Measurements from ENCODE around the gene MXD4.

The MXD4 gene

GRCh38 chr4:2264481-2265041 lies 2.7 kb upstream of the MXD4 start:
- in situ Hi-C loops (cut with MboI; ENCODE audit: low sequenced_read_pairs) = no loop called here

GRCh38 chr4:2263926-2264321 lies 2.0 kb upstream of the MXD4 start:
- in situ Hi-C loops (cut with MboI; ENCODE audit: low sequenced_read_pairs) = no loop called here

- in situ Hi-C loops (cut with MboI; ENCODE audit: low sequenced_read_pairs) = no loop called here
These were observed 988 bp upstream of the MXD4 start for GRCh38 chr4:2262944-2263250.

GRCh38 chr4:2262145-2262943 lies 435 bp upstream of the MXD4 start:
- in situ Hi-C loops (cut with MboI; ENCODE audit: low sequenced_read_pairs) = no loop called here

- in situ Hi-C loops (cut with MboI; ENCODE audit: low sequenced_read_pairs) = no loop called here
These were observed 628 bp downstream of the MXD4 start for GRCh38 chr4:2261110-2261852.

GRCh38 chr4:2260344-2261109 lies 1.4 kb downstream of the MXD4 start:
- in situ Hi-C loops (cut with MboI; ENCODE audit: low sequenced_read_pairs) = no loop called here

GRCh38 chr4:2259541-2260343 lies 2.2 kb downstream of the MXD4 start:
- in situ Hi-C loops (cut with MboI; ENCODE audit: low sequenced_read_pairs) = no loop called here

- in situ Hi-C loops (cut with MboI; ENCODE audit: low sequenced_read_pairs) = no loop called here
These were observed 2.8 kb downstream of the MXD4 start for GRCh38 chr4:2259036-2259540.

GRCh38 chr4:2258091-2259035 lies 3.5 kb downstream of the MXD4 start:
- in situ Hi-C loops (cut with MboI; ENCODE audit: low sequenced_read_pairs) = no loop called here

- in situ Hi-C loops (cut with MboI; ENCODE audit: low sequenced_read_pairs) = no loop called here
These were observed 4.4 kb downstream of the MXD4 start for GRCh38 chr4:2257361-2258081.

GRCh38 chr4:2256781-2257191 lies 5.1 kb downstream of the MXD4 start:
- in situ Hi-C loops (cut with MboI; ENCODE audit: low sequenced_read_pairs) = no loop called here

GRCh38 chr4:2256156-2256731 lies 5.7 kb downstream of the MXD4 start:
- in situ Hi-C loops (cut with MboI; ENCODE audit: low sequenced_read_pairs) = no loop called here

GRCh38 chr4:2255501-2256155 lies 6.3 kb downstream of the MXD4 start:
- in situ Hi-C loops (cut with MboI; ENCODE audit: low sequenced_read_pairs) = no loop called here

GRCh38 chr4:2254665-2255500 lies 7.0 kb downstream of the MXD4 start:
- in situ Hi-C loops (cut with MboI; ENCODE audit: low sequenced_read_pairs) = no loop called here

GRCh38 chr4:2253160-2254084 lies 8.5 kb downstream of the MXD4 start:
- in situ Hi-C loops (cut with MboI; ENCODE audit: low sequenced_read_pairs) = no loop called here
